ENCODE results near the gene CD44. TPM values are rescaled to one million over a fixed set of nuclear protein-coding genes. Genes with fewer than 3 reads are reported as not detected.
A peak's percentile ranks its signal among the peaks of the same experiment; 100 is the strongest.

The CD44 gene
- total and polyA plus RNA-seq, 8 donors: 332 to 693 (median 504) TPM

DNA sequence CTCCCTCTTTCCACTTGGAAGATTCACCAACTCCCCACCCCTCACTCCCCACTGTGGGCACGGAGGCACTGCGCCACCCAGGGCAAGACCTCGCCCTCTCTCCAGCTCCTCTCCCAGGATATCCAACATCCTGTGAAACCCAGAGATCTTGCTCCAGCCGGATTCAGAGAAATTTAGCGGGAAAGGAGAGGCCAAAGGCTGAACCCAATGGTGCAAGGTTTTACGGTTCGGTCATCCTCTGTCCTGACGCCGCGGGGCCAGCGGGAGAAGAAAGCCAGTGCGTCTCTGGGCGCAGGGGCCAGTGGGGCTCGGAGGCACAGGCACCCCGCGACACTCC, 397 bp upstream of the CD44 start:
- Histone ChIP-seq H3K27me3 (no peaks in the 10 kb centered on the region), H3K4me3 (peak overlapping the region; percentile 77 to 85), H3K4me1 (peaks cover 16 to 48% of the 10 kb centered on the region in 2 donors), H3K27ac (peak overlapping the region; percentile 94 to 96), H3K9me3 (no peaks in the 10 kb centered on the region), H3K36me3 (peaks cover 0 to 5% of the 10 kb centered on the region in 2 donors)
- TF ChIP-seq, protein P1, sequence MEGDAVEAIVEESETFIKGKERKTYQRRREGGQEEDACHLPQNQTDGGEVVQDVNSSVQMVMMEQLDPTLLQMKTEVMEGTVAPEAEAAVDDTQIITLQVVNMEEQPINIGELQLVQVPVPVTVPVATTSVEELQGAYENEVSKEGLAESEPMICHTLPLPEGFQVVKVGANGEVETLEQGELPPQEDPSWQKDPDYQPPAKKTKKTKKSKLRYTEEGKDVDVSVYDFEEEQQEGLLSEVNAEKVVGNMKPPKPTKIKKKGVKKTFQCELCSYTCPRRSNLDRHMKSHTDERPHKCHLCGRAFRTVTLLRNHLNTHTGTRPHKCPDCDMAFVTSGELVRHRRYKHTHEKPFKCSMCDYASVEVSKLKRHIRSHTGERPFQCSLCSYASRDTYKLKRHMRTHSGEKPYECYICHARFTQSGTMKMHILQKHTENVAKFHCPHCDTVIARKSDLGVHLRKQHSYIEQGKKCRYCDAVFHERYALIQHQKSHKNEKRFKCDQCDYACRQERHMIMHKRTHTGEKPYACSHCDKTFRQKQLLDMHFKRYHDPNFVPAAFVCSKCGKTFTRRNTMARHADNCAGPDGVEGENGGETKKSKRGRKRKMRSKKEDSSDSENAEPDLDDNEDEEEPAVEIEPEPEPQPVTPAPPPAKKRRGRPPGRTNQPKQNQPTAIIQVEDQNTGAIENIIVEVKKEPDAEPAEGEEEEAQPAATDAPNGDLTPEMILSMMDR (IDR thresholded peaks at IDR 0.05): no peak
- intact Hi-C loops (cut with DNase I): no loop called here
- ATAC-seq (no peak), DNase-seq (no peak)

GRCh38 chr11:35139722-35140282, 831 bp downstream of the CD44 start:
- Histone ChIP-seq H3K9me3 (no peaks in the 10 kb centered on the region), H3K4me3 (peak overlapping the region; percentile 77 to 85), H3K27ac (peak overlapping the region; percentile 94 to 96), H3K36me3 (peaks cover 0 to 5% of the 10 kb centered on the region in 2 donors), H3K4me1 (peaks cover 18 to 60% of the 10 kb centered on the region in 2 donors), H3K27me3 (no peaks in the 10 kb centered on the region)
- intact Hi-C loops (cut with DNase I): no loop called here
- TF ChIP-seq, protein P1 (IDR thresholded peaks at IDR 0.05): no peak
- peak; percentile 72 for ATAC-seq
- no peak for DNase-seq

- intact Hi-C loops (cut with DNase I): no loop called here
- peaks cover 0 to 5% of the 10 kb centered on the region in 2 donors for H3K36me3 ChIP-seq
- no peaks in the 10 kb centered on the region for H3K27me3 ChIP-seq
- peak overlapping the region; percentile 77 to 85 for H3K4me3 ChIP-seq
- peaks cover 28 to 73% of the 10 kb centered on the region in 2 donors for H3K4me1 ChIP-seq
- ATAC-seq (no peak), DNase-seq (no peak)
- no peaks in the 10 kb centered on the region for H3K9me3 ChIP-seq
- TF ChIP-seq, protein P1 (IDR thresholded peaks at IDR 0.05): no peak
- H3K27ac ChIP-seq: peak overlapping the region; percentile 94 to 96
These were observed 2.1 kb downstream of the CD44 start for GRCh38 chr11:35141071-35141470.

- Histone ChIP-seq H3K9me3 (no peaks in the 10 kb centered on the region), H3K4me3 (peak overlapping the region; percentile 77 to 85), H3K27ac (peak overlapping the region; percentile 94 to 96), H3K36me3 (peaks cover 0 to 5% of the 10 kb centered on the region in 2 donors), H3K27me3 (no peaks in the 10 kb centered on the region), H3K4me1 (peaks cover 28 to 73% of the 10 kb centered on the region in 2 donors)
- TF ChIP-seq, protein P1 (IDR thresholded peaks at IDR 0.05): no peak
- ATAC-seq: peak; percentile 20
- DNase-seq: peak in 2 of 4 donors; percentile 83 to 84
- intact Hi-C loops (cut with DNase I): no loop called here
These were observed 2.6 kb downstream of the CD44 start for GRCh38 chr11:35141571-35141971.

DNA sequence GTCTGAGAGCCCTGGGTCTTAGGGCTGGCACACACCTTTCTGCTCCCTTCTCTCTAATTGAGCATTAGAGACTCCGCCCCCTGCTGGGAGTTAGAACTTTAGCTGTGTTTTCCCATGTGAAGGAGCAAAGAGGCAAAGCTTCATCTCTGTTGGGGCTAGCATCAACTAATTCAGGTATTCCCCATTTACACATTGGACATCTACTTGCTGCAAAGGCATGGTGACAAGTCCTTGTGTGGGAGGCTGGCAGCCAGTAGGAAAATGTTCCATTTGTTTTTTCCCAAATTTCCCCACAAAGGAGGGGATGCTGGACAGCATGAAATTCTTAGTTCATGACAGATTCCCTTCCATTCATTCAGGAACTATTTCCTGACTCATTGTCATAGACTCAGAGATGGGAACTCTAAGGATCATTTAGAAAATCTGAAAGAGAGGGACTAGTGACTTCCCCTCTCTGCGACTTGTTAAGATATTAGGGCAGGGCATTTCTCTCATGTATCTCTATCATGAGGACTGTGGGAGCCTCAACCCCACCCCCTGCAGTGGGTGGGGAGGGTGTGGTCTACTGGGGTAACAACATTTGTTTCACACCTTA, 3.6 kb downstream of the CD44 start:
- Histone ChIP-seq H3K9me3 (no peaks in the 10 kb centered on the region), H3K4me1 (peaks cover 28 to 81% of the 10 kb centered on the region in 2 donors), H3K27me3 (no peaks in the 10 kb centered on the region), H3K27ac (peak overlapping the region; percentile 37 to 96), H3K36me3 (peaks cover 0 to 10% of the 10 kb centered on the region in 2 donors), H3K4me3 (peak overlapping the region in 1 of 2 donors; percentile 77)
- ATAC-seq (no peak), DNase-seq (no peak)
- TF ChIP-seq, protein P1 (IDR thresholded peaks at IDR 0.05): no peak
- intact Hi-C loops (cut with DNase I): no loop called here

Measured in left lung (tissue), 10 donors.